Subcutaneous abdominal adipose tissue (tissue), 5 donors: ENCODE data around the gene GID8.
A peak's percentile ranks its signal among the peaks of the same experiment; 100 is the strongest.

Source experiments
- H3K27ac ChIP-seq: one replicate; pipeline ENCODE4 v1.7.0; 2013; ENCODE audit warnings: low read depth, mild to moderate bottlenecking, inconsistent platforms, low read length, moderate library complexity
- H3K27me3 ChIP-seq, 5 donors: one replicate each; pipeline ENCODE4 v1.7.0; 2013; ENCODE audit warnings: low read length in 5 of 5, inconsistent platforms in 1 of 5; ENCODE audit not compliant: control insufficient read depth in 5 of 5, insufficient read depth in 4 of 5
- H3K36me3 ChIP-seq, 5 donors: one replicate each; pipeline ENCODE4 v1.7.0; 2013; ENCODE audit warnings: low read length in 5 of 5; ENCODE audit not compliant: control insufficient read depth in 5 of 5, insufficient read depth in 5 of 5
- H3K4me1 ChIP-seq, 5 donors: one replicate each; pipeline ENCODE4 v1.7.0; 2013; ENCODE audit warnings: low read length in 5 of 5, mild to moderate bottlenecking in 3 of 5, moderate library complexity in 1 of 5; ENCODE audit not compliant: control insufficient read depth in 5 of 5, insufficient read depth in 5 of 5
- H3K4me3 ChIP-seq, 5 donors: one replicate each; pipeline ENCODE4 v1.7.0; 2013; ENCODE audit warnings: low read length in 5 of 5, low read depth in 1 of 5
- H3K9ac ChIP-seq, 5 donors: one replicate each; pipeline ENCODE4 v1.7.0; 2013; ENCODE audit warnings: low read length in 5 of 5, mild to moderate bottlenecking in 4 of 5, moderate library complexity in 3 of 5
- H3K9me3 ChIP-seq, 5 donors: one replicate each; pipeline ENCODE4 v1.7.0; 2013; ENCODE audit warnings: low read length in 5 of 5; ENCODE audit not compliant: control insufficient read depth in 5 of 5
- donor health status: healthy.
- donor health status: healthy.
- donor health status: healthy.
- donor health status: healthy.
- donor health status: healthy.

GID8 gene

GRCh38 chr20:62979876-62980373 is 42.0 kb downstream of the GID8 start:
- Histone ChIP-seq H3K9ac (no peak overlapping the region), H3K4me3 (no peak overlapping the region), H3K36me3 (no peaks in the 10 kb centered on the region), H3K27me3 (peaks cover 59 to 79% (median 75%) of the 10 kb centered on the region in 5 donors), H3K27ac (no peak overlapping the region), H3K4me1 (peaks cover 0 to 28% (median 8%) of the 10 kb centered on the region in 5 donors), H3K9me3 (no peaks in the 10 kb centered on the region)

GRCh38 chr20:62980380-62980960 is 42.5 kb downstream of the GID8 start:
- peaks cover 0 to 28% (median 8%) of the 10 kb centered on the region in 5 donors for H3K4me1 ChIP-seq
- H3K9ac ChIP-seq = no peak overlapping the region
- no peak overlapping the region for H3K27ac ChIP-seq
- peaks cover 53 to 77% (median 74%) of the 10 kb centered on the region in 5 donors for H3K27me3 ChIP-seq
- no peaks in the 10 kb centered on the region for H3K36me3 ChIP-seq
- no peaks in the 10 kb centered on the region for H3K9me3 ChIP-seq
- no peak overlapping the region for H3K4me3 ChIP-seq

- H3K36me3 ChIP-seq = no peaks in the 10 kb centered on the region
- peaks cover 53 to 79% (median 72%) of the 10 kb centered on the region in 5 donors for H3K27me3 ChIP-seq
- H3K9ac ChIP-seq = no peak overlapping the region
- no peaks in the 10 kb centered on the region for H3K9me3 ChIP-seq
- no peak overlapping the region for H3K27ac ChIP-seq
- H3K4me3 ChIP-seq = no peak overlapping the region
- H3K4me1 ChIP-seq = peaks cover 0 to 30% (median 8%) of the 10 kb centered on the region in 5 donors
Observed at GRCh38 chr20:62980970-62981369, 43.0 kb downstream of the GID8 start.

GRCh38 chr20:62982124-62983075 is 44.5 kb downstream of the GID8 start:
- Histone ChIP-seq H3K27ac (no peak overlapping the region), H3K36me3 (no peaks in the 10 kb centered on the region), H3K27me3 (peaks cover 53 to 82% (median 67%) of the 10 kb centered on the region in 5 donors), H3K4me3 (peak overlapping the region in 1 of 5 donors; percentile 4), H3K9me3 (no peaks in the 10 kb centered on the region), H3K4me1 (peaks cover 0 to 35% (median 8%) of the 10 kb centered on the region in 5 donors), H3K9ac (no peak overlapping the region)

- Histone ChIP-seq H3K27ac (no peak overlapping the region), H3K36me3 (no peaks in the 10 kb centered on the region), H3K4me1 (peaks cover 0 to 29% (median 4%) of the 10 kb centered on the region in 5 donors), H3K4me3 (no peak overlapping the region), H3K9me3 (no peaks in the 10 kb centered on the region), H3K27me3 (peaks cover 47 to 74% (median 62%) of the 10 kb centered on the region in 5 donors), H3K9ac (no peak overlapping the region)
Observed at GRCh38 chr20:62983210-62983609, 45.3 kb downstream of the GID8 start.

- H3K36me3 ChIP-seq = no peaks in the 10 kb centered on the region
- H3K27me3 ChIP-seq = peaks cover 35 to 61% (median 56%) of the 10 kb centered on the region in 5 donors
- H3K9ac ChIP-seq = no peak overlapping the region
Observed at GRCh38 chr20:62984666-62985443, 46.9 kb downstream of the GID8 start.

GRCh38 chr20:62985444-62985778 is 47.5 kb downstream of the GID8 start:
- Histone ChIP-seq H3K4me1 (peaks cover 0 to 25% (median 2%) of the 10 kb centered on the region in 5 donors), H3K36me3 (no peaks in the 10 kb centered on the region), H3K27ac (no peak overlapping the region), H3K4me3 (no peak overlapping the region), H3K27me3 (peaks cover 31 to 59% (median 53%) of the 10 kb centered on the region in 5 donors), H3K9ac (no peak overlapping the region), H3K9me3 (no peaks in the 10 kb centered on the region)

More at GRCh38 chr20:62984666-62985443, 46.9 kb downstream of the GID8 start:
- H3K4me1 ChIP-seq = peaks cover 0 to 25% (median 2%) of the 10 kb centered on the region in 5 donors
- no peaks in the 10 kb centered on the region for H3K9me3 ChIP-seq
- no peak overlapping the region for H3K4me3 ChIP-seq
- H3K27ac ChIP-seq = no peak overlapping the region

GRCh38 chr20:62986257-62986800 is 48.4 kb downstream of the GID8 start:
- peaks cover 28 to 66% (median 54%) of the 10 kb centered on the region in 5 donors for H3K27me3 ChIP-seq

GRCh38 chr20:62987114-62987513 is 49.2 kb downstream of the GID8 start:
- no peak overlapping the region for H3K9ac ChIP-seq
- peaks cover 21 to 64% (median 49%) of the 10 kb centered on the region in 5 donors for H3K27me3 ChIP-seq
- H3K36me3 ChIP-seq = no peaks in the 10 kb centered on the region
- H3K9me3 ChIP-seq = no peaks in the 10 kb centered on the region
- no peak overlapping the region for H3K4me3 ChIP-seq
- H3K27ac ChIP-seq = no peak overlapping the region
- H3K4me1 ChIP-seq = peaks cover 0 to 12% (median 2%) of the 10 kb centered on the region in 5 donors

More at GRCh38 chr20:62986257-62986800, 48.4 kb downstream of the GID8 start:
- no peak overlapping the region for H3K27ac ChIP-seq
- H3K36me3 ChIP-seq = no peaks in the 10 kb centered on the region
- H3K4me1 ChIP-seq = peaks cover 0 to 20% (median 2%) of the 10 kb centered on the region in 5 donors
- H3K4me3 ChIP-seq = no peak overlapping the region
- H3K9ac ChIP-seq = no peak overlapping the region
- H3K9me3 ChIP-seq = no peaks in the 10 kb centered on the region
